ENCODE results near the gene THBS3. TPM values are rescaled to one million over a fixed set of nuclear protein-coding genes. Genes with fewer than 3 reads are reported as not detected.
"Not testable (repeated sequence)": the region's sequence is repeated elsewhere in the genome, so short reads cannot be mapped to it uniquely, and the experiment has no call there.

Gene THBS3
- total RNA-seq, 1 donor from 2014 or later, result 24.9 TPM

DNA sequence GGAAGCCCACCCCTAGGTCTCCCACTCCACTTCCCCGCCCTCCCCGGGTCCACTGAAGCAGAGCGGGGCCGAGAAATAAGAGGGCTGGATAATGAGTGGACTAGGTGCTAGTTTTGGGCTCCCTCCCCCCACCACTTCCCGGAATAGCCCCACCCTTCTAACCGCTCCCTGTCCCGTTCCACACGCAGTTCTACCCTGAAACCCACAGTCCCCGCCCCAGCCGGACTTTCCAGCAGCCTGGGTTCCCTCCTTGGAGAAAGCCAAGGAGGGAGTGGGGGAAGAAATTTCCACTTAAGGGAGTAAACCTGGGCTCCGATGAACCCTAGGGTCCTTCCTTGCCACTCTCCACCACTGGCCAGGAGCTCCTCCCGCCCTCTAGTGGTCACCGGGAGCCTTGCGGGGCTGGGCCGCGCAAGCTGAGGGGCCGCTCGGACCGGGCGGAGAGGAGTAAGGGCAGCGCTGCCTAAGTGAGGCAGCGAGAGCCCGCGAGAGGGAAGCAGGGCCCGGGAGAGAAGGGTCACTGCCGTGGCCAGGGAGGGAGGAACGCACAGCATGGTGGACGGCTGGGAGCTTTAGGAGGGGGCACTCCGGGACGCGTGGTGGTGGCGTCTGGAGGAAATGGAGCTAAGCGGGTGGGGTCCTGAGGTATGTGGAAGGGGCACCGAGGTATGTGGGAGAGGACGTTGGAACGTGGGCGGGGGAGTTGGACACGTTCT, 14.3 kb downstream of the THBS3 start:
- ATAC-seq (peak; percentile 85), DNase-seq (peak; percentile 96)
- Histone ChIP-seq H3K4me3 (peak overlapping the region; percentile 52), H3K27ac (peak overlapping the region; percentile 88), H3K4me1 (peaks cover 8% of the 10 kb centered on the region), H3K36me3 (no peaks in the 10 kb centered on the region), H3K27me3 (no peaks in the 10 kb centered on the region), H3K9me3 (no peaks in the 10 kb centered on the region)
- TF ChIP-seq, protein P1, sequence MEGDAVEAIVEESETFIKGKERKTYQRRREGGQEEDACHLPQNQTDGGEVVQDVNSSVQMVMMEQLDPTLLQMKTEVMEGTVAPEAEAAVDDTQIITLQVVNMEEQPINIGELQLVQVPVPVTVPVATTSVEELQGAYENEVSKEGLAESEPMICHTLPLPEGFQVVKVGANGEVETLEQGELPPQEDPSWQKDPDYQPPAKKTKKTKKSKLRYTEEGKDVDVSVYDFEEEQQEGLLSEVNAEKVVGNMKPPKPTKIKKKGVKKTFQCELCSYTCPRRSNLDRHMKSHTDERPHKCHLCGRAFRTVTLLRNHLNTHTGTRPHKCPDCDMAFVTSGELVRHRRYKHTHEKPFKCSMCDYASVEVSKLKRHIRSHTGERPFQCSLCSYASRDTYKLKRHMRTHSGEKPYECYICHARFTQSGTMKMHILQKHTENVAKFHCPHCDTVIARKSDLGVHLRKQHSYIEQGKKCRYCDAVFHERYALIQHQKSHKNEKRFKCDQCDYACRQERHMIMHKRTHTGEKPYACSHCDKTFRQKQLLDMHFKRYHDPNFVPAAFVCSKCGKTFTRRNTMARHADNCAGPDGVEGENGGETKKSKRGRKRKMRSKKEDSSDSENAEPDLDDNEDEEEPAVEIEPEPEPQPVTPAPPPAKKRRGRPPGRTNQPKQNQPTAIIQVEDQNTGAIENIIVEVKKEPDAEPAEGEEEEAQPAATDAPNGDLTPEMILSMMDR (IDR thresholded peaks at IDR 0.05), result peak; percentile 98
- intact Hi-C loops (cut with DNase I), result no loop called here

DNA sequence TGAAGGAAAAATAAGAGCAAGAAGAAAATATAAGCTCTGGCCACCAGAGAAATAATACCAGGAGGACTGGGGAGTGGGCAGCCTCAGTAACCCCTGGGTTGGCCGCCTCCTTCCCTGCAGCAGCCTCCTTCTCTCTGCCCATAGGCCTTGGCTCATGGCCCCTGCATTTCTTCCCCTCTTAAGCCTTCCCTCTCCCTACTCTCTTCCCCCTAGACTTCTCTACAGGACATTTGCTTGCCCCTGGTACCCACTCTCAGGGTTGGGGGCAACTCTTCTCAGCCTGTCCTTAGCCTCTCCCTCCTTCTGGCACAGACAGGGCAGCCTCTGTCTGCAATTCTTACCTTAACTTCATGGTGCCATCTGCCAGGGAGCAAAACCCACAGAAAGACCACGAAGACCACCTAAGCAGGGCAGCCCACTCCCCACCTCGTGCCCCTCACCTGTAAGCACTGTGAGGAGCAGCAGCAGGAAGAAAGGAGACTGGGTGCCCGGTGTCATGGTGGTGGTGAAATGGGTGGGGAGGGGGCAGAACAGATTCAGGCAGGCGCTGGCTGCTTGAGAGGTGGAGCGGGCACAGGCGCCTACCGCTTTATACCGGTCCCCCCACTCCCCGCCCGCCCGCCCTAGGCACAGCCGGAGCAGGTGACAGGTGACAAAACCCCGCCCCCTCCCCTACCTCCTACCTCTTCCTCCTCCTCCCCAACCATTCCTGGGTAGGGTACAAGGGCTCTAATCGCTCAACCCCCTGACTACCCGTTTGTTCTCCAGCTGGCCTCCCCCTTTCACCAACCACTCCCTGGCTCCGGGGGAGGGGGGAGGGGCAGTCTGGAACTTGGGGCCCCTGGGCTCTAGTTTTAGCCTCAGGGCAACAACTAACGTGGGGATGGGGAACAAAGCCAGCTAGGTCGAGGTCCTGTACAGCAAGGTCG, 15.1 kb downstream of the THBS3 start:
- no peaks in the 10 kb centered on the region for H3K9me3 ChIP-seq
- H3K36me3 ChIP-seq, result no peaks in the 10 kb centered on the region
- H3K4me1 ChIP-seq, result peaks cover 8% of the 10 kb centered on the region
- DNase-seq (peak; percentile 91), ATAC-seq (peak; percentile 71)
- intact Hi-C loops (cut with DNase I), result no loop called here
- H3K27ac ChIP-seq, result peak overlapping the region; percentile 88
- TF ChIP-seq, protein P1 (IDR thresholded peaks at IDR 0.05), result no peak
- peak overlapping the region; percentile 52 for H3K4me3 ChIP-seq
- no peaks in the 10 kb centered on the region for H3K27me3 ChIP-seq

DNA sequence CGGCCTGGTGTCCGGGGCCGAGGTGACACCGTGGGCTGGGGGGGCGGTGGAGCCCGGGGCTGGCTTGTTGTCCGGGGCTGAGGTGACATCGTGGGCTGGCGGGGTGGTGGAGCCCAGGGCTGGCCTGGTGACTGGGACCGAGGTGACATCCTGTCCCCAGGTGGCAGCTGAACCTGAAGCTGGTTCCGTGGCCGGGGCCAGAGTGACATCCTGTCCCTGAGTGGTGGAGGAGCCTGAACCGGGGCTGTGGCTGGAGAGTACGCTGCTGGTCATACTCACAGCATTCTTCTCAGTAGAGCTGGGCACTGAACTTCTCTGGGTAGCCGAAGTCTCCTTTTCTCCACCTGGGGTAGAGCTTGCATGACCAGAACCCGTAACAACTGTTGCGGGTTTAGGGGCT, 15.8 kb downstream of the THBS3 start:
- Histone ChIP-seq H3K9me3 (no peaks in the 10 kb centered on the region), H3K4me1 (peaks cover 8% of the 10 kb centered on the region), H3K4me3 (peak overlapping the region; percentile 52), H3K36me3 (no peaks in the 10 kb centered on the region), H3K27me3 (no peaks in the 10 kb centered on the region), H3K27ac (peak overlapping the region; percentile 88)
- intact Hi-C loops (cut with DNase I), result no loop called here
- no peak for ATAC-seq
- no peak for DNase-seq
- TF ChIP-seq, protein P1 (IDR thresholded peaks at IDR 0.05), result no peak

DNA sequence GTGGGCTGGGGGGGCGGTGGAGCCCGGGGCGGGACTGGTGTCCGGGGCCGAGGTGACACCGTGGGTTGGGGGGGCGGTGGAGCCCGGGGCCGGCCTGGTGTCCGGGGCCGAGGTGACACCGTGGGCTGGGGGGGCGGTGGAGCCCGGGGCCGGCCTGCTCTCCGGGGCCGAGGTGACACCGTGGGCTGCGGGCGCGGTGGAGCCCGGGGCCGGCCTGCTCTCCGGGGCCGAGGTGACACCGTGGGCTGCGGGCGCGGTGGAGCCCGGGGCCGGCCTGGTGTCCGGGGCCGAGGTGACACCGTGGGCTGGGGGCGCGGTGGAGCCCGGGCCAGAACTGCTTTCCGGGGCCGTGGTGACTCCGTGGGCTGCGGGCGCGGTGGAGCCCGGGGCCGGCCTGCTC, 17.8 kb downstream of the THBS3 start:
- ATAC-seq; H3K27ac ChIP-seq; H3K9me3 ChIP-seq; H3K4me3 ChIP-seq; H3K36me3 ChIP-seq; intact Hi-C loops (cut with DNase I); H3K27me3 ChIP-seq: not testable (repeated sequence)
- H3K4me1 ChIP-seq, result peaks cover 18% of the 10 kb centered on the region
- DNase-seq, result peak; percentile 66

DNA sequence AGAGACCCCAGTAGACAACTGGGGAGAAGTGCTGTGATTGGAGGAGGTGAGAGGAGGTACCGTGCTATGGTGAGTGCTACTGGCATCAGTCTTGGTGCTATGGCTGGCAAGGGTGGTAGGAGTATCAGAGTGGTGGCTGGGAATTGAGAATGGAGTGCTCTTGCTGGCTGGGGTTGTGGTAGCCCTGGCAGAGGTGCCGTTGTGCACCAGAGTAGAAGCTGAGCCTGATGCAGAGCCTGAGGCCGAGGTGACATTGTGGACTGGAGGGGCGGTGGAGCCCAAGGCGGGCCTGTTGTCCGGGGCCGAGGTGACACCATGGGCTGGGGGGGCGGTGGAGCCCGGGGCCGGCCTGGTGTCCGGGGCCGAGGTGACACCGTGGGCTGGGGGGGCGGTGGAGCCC, 19.4 kb downstream of the THBS3 start:
- intact Hi-C loops (cut with DNase I), result no loop called here
- Histone ChIP-seq H3K4me1 (peaks cover 18% of the 10 kb centered on the region), H3K4me3 (peak overlapping the region; percentile 36), H3K36me3 (no peaks in the 10 kb centered on the region), H3K27ac (peak overlapping the region; percentile 66), H3K9me3 (no peaks in the 10 kb centered on the region), H3K27me3 (no peaks in the 10 kb centered on the region)
- DNase-seq (no peak), ATAC-seq (no peak)
- TF ChIP-seq, protein P1 (IDR thresholded peaks at IDR 0.05), result no peak

DNA sequence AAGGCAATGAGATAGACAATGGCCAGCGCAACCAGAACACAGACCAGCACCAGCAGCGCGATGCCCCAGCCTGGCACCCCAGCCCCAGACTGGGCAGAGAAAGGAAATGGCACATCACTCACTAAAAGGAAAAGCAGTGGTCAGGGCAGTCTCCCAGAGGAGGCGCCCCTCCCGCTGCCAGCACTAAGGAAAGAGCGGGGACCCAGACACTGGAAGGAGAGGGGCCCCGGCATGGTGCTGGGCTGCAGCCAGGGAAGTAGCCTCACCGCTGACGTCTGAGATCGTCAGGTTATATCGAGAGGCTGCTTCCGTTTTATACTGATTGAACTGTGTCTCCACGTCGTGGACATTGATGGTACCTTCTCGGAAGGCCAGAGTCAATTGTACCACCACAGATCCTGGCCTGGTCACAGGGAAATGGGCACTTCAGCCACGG, 20.2 kb downstream of the THBS3 start:
- H3K9me3 ChIP-seq, result no peaks in the 10 kb centered on the region
- peak; percentile 2 for ATAC-seq
- peak overlapping the region; percentile 66 for H3K27ac ChIP-seq
- H3K4me1 ChIP-seq, result peaks cover 13% of the 10 kb centered on the region
- TF ChIP-seq, protein P1 (IDR thresholded peaks at IDR 0.05), result no peak
- H3K4me3 ChIP-seq, result peak overlapping the region; percentile 36
- DNase-seq, result no peak
- H3K36me3 ChIP-seq, result no peaks in the 10 kb centered on the region
- intact Hi-C loops (cut with DNase I), result no loop called here
- H3K27me3 ChIP-seq, result no peaks in the 10 kb centered on the region

Measured in upper lobe of right lung (tissue), 1 donor.